NCI-H446 treated with DMSO at 0.1 percent for 48 hours (cell line): ENCODE results near the gene TIMP2.

Experiments used
- DNase-seq: peaks from one replicate; lab custom pipeline; 2025; lab: John Stamatoyannopoulos, UW

TIMP2 gene

DNA sequence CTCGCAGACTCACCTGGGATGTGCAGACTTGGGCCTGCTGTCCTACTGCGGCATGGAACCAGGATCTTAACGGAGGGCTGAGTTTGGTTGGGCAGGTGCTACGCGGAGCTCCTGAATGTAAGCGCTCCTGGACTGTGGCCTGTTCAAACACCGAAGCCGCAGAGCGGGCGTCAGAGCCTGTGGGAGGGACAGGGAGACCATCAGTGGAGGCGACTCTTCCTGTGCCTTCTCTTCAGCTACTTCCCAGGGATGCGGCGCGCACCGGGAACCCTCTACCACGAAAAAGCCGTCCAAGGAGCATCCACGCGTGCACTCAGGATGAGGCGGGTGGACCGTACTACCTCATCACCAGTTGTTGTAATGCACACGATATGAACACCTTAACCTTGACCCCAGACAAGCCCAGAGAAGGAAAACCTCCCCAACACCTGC, 86.6 kb downstream of the TIMP2 start:
- no peak for DNase-seq

DNA sequence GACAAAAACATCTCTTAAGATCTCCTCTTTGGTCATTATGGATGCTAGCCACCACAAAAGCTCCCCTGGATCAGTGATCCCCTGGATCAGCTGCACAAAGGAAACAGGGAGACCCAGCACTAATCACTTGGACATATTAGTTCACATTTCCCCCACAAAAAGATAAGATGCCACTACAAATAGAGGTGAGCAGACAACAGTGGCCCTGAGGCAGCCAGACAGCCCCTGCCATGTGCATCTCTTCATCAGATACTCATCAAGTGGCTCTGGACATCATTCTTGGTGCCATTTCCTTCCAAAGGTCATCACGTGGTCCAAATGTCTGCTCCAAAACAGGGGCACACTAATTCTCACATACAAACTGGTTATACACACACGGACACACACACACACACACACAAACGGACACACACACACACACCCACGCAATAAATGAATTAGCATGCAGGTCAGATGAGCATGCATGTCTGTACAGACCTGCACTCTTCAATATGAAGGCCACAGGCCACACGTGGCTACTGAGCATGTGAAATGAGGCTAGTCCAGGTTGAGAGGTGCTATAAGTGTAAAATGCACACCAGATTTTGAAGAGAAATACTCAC, 88.7 kb downstream of the TIMP2 start:
- no peak for DNase-seq

DNA sequence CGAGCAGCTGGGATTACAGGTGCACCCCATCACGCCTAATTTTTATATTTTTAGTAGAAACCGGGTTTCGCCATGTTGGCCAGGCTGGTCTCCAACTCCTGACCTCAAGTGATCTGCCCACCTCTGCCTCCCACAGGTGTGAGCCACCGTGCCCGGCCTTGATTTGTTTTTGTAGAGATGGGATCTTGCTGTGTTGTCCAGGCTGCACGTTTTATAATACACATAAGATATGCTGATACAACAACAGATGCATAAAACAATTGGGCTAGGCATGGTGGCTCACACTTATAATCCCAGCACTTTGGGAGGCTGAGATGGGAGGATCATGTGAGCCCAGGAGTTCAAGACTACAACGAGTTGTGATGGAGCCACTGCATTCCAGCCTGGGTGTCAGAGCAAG, 90.6 kb downstream of the TIMP2 start:
- no peak for DNase-seq

- DNase-seq, result no peak
Measured at GRCh38 chr17:78832541-78832810, 92.7 kb downstream of the TIMP2 start.

DNA sequence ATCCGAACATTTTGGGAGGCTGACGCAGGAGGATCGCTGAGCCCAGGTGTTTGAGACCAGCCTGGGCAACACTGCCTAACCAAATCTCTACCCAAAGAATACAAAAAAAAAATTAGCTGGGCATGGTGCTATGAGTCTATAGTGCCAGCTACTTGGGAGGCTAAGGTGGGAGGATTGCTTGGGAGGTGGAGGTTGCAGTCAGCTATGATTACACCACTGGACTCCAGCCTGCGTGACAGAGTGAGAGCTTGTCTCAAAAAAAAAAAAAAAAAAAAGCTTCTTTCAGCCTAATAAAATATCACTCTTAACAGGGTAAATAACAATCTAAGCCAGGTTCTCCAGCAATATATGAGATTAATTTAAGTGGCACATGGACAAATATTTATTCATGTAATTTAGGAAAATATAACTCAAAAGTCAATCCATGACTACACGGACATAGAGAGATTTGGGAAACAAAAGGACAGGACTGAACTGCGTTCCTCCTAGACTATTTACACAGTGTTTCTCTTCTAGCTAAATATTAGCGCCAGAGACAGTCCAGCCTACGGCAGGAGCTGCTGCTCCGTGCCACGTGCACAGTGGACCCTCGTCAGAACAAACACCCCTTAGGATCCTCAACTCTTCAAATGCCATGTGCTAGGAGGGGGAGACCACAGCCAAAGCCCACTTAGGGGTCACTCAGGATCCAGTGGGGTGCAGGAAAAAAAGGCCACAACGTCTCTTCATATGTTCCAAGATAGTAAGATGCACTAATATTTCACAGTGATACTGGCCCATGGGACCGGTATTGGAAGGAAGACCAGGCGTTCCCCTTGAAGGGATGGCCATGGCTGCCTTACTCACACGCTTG, 93.3 kb downstream of the TIMP2 start:
- no peak for DNase-seq

- no peak for DNase-seq
Measured at GRCh38 chr17:78829477-78829876, 95.7 kb downstream of the TIMP2 start.

- DNase-seq, result no peak
Measured at GRCh38 chr17:78828470-78829185, 96.6 kb downstream of the TIMP2 start.

DNA sequence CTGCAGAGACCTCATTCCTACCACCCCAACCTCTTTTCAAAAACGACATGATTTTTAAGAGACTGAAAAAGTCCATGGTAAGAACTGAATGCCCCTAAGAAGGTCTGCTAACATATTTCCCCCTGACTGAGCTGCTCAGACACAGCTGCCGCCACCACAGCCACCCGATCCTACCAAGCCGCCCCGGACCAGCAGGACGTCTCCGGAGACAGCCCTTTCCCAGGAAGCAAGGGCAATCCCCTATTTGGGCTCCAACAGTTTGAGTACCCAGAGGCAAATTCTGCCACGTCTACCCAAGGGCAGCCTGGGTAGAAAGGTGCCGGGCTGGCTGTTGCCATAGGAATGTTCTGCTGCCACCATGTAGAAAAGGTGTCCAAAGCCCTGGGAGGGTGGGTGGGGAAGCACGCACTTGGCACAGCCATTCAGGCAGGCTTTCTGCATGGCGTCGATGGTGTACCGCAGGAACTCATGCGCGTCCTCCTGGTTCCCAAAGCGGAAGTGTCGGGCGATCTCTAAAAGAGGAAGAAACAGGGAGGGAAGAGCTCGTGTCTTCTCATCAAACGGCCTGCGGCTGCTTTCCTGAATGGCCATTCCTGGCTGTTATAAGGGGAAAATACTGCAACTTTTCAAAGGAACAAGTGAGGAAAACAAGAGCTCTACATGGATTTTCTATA, 98.2 kb downstream of the TIMP2 start:
- DNase-seq, result no peak

DNA sequence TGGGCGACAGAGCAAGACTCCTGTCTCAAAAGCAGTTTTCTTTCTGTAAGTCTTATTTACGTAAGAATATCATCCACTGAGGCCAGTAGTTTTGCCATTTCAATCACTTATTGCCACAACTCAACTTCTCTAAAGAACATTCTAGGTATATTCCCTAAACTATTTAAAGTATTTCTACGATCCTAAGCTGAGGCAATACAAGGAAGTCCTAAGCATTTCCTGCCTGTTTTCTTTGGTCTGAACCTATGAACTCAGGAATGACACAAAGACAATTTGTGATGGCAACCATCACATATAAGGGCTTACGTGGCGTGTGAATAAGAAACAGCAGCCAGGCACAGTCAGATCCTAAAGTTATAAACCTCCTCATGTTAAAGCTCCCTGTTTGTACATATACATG, 98.8 kb downstream of the TIMP2 start:
- no peak for DNase-seq

GRCh38 chr17:78825696-78826095, 99.5 kb downstream of the TIMP2 start:
- no peak for DNase-seq

- DNase-seq, result no peak
Measured at GRCh38 chr17:78824240-78824639, 100.9 kb downstream of the TIMP2 start.

DNA sequence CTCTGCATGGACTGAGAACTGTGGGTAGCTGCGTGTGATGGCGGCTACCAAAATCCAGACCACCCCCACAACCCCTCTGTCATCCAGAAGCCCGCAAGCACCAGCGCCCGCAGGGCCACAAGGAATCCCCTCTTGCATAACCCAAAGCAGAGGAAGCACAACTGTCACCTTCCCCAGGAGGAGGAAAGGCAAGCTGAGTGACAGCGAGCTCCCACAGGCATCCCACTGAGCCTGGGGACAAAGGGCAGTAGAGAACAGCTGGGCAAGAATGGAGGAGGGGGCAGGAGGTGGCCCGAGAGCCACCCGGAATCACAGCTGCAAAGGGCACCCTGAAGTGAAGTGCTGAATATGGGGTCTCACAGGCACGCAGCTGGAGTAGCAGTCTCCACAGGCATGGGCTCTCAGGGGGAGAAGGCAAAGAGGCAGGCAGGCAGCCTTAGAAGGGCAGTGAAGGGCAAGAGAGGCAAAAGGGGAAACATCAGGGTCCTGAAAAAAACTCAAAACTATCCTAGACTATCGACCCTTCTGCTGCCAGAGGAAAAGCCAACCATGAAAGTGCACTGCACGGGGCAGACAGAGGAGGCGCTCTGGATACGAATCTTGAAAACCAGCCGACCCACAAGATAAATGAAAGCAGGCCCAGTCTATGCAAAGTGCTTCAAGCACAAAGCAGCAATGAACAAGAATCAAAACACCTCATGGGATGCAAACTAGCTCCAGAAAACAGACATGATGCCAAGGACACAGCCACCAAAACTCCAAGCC, 101.7 kb downstream of the TIMP2 start:
- no peak for DNase-seq

- no peak for DNase-seq
Measured at GRCh38 chr17:78822552-78822951, 102.6 kb downstream of the TIMP2 start.

DNA sequence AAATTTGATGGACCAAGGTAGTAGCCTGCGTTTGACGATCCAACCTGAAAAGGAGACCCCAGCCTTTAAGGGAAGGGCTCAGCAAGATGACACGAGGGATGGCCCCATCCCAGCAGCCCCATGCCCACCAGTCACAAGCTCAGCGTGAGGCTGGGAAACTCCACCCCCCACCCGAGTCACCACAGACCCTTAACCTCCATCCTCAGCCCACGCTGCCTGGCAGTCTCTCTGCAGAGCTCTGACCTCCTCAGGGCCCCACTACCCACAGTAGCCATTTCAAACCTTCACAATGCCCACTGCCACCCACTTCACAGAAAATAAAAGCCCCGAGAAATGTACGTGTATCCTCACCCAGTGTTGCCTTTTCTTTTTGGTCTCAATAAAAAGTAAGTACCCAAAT, 103.2 kb downstream of the TIMP2 start:
- no peak for DNase-seq

- DNase-seq, result no peak
Measured at GRCh38 chr17:78820841-78821240, 104.3 kb downstream of the TIMP2 start.

DNA sequence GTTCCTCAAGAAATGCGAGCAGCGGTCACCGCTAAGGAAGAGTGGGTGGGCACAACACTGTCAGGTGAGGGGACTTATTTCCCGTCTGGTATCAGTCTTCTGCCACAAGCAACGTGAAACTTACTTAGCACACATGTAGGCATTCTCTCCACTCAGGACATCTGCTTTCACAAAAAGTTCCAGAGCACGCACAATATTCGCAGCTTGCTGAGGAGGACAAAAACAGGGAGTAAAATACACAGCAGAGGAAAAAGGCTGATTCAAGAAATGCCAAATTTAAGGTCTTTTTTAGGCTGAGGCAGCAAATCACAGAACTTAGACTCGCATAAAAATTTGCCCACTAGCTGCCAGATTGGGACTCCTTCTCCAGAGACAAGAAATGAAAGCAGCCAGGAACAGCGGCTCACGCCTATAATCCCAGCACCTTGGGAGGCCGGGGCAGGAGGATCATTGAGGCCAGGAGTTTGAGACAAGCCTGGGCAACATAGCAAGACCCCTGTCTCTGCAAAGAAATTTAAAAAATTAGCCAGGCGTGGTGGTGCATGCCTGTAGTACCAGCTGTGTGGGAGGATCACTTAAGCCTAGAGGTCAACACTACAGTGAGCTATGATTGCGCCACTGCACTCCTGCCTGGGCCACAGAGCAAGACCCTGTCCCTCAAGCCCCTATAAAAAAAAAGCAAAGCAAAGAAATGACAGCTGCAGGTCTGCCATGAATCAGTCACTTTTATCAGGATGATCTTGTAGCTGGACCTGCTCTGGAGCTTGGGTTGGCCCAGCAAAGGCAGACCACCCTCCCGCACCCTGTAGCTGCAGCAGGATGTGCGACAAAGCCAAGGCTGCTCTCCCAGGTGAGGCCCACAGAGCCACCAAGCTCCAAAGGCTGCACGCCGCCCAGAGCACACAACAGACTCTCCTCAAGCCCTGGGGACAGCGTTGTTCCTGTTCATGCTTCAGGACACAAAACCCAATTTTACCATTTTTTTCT, 105.1 kb downstream of the TIMP2 start:
- DNase-seq, result no peak

DNA sequence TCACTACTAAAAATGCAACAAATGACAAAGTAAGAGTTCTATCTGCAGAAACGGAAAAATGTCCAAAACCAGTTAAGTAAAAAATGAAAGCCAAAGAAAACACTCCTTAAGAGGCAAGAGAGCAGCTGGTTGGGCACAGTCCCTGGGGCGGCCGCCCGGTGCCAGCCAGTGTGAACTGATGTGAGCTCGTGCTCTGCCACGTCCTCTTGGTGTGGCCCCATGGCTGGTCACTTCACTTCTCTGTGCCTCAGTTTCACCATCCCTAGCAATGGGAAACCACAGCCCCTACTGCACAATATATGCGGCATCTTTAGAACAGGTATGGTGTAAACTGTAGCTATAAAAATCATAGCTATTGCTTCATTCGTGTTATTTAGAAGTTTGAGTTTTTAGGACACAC, 105.8 kb downstream of the TIMP2 start:
- no peak for DNase-seq

DNA sequence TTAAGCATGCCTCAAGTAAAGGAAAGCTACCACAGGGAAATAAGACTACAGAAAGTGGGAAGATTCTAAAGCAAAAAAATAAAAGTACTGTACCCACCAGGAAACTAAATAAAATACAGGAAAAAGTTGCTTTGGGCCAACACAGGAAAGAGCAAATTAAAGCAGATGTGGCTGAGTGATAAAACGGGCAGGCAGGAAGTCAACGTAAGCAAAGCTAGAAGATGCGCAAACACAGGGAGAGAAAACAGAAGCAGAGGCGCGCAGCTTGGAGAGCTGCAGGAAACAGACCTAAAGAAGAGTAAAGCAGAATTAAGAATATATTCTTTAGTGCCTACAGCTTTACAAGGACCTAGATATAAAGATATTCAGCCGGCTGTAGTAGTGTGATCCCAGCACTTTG, 106.3 kb downstream of the TIMP2 start:
- DNase-seq, result no peak

DNA sequence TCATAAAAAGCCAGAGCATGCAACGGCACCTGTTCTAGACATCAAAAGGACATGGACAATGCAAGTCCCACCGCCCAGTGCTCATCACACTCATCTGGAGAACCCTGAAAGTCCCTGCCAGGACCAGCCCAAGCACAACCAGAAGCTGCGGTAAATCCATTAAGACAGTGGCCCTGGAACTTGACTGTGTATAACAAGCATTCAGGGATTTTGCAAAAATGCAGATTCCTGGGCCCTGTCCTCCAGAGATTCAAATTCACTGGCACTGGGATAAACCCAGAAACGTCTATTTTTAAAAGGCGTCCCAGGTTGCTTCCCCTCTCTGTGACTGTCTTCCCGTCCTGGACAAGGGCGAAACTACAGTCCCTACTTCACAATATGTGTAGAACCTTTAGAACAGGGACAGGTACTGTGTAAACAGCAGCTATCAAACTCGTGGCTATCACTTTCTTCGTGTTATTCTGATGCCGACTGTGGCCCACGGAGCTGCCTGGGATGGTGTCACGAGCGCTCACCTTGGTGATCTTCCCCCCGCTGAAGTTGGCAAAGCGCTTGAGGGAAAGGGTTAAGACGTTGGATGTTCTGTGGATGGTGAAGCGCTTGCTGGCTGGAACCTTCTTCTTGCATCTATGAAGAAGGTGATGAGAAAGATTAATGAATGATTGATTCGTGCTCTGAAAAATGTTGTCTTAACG, 106.9 kb downstream of the TIMP2 start:
- DNase-seq, result no peak

DNA sequence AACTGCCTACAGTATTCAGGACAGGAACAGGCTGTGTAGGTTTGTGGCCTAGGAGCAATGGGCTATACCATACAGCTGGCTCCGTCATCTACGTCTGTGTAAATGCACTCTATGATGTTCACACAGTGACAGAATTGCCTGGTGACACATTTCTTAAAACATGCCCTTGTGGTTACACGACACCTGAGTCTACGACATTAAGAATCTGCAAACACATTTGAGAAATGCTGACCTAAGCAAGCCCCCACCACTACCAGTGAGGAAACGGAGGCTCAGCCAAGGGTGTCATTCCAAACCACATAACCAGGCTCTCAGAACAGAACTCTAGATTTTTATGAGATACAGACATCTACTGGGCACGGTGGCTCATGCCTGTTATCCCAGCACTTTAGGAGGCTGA, 108.1 kb downstream of the TIMP2 start:
- DNase-seq, result no peak
